HL-60/S4 (cell line): ENCODE results near the gene C6orf132.

Experiments used
- in situ Hi-C: fragments of 300-500 bp; cut with MboI; formaldehyde crosslinking; loops from 2 replicates; pipeline ENCODE4 v1.14.3; 2022; ENCODE audit warnings: low sequenced_read_pairs

The C6orf132 gene

GRCh38 chr6:42086046-42087035 is 56.1 kb downstream of the C6orf132 start:
- in situ Hi-C loops = no loop called here

GRCh38 chr6:42084889-42085288 is 57.5 kb downstream of the C6orf132 start:
- in situ Hi-C loops = no loop called here

GRCh38 chr6:42083530-42083929 is 58.9 kb downstream of the C6orf132 start:
- in situ Hi-C loops = no loop called here

- in situ Hi-C loops = no loop called here
These were observed 62.4 kb downstream of the C6orf132 start for GRCh38 chr6:42079941-42080464.

GRCh38 chr6:42078386-42078785 is 64.0 kb downstream of the C6orf132 start:
- in situ Hi-C loops = no loop called here

GRCh38 chr6:42075159-42075838 is 67.1 kb downstream of the C6orf132 start:
- in situ Hi-C loops = no loop called here

GRCh38 chr6:42073287-42073686 is 69.1 kb downstream of the C6orf132 start:
- in situ Hi-C loops = no loop called here

GRCh38 chr6:42071881-42072583 is 70.4 kb downstream of the C6orf132 start:
- in situ Hi-C loops = no loop called here

- in situ Hi-C loops = no loop called here
These were observed 73.4 kb downstream of the C6orf132 start for GRCh38 chr6:42068872-42069522.

- in situ Hi-C loops = no loop called here
These were observed 74.2 kb downstream of the C6orf132 start for GRCh38 chr6:42068173-42068572.

GRCh38 chr6:42066156-42066675 is 76.2 kb downstream of the C6orf132 start:
- in situ Hi-C loops = no loop called here

- in situ Hi-C loops = no loop called here
These were observed 82.7 kb downstream of the C6orf132 start for GRCh38 chr6:42059743-42060142.

GRCh38 chr6:42053601-42054000 is 88.8 kb downstream of the C6orf132 start:
- in situ Hi-C loops = no loop called here

- in situ Hi-C loops = no loop called here
These were observed 91.2 kb downstream of the C6orf132 start for GRCh38 chr6:42051268-42051653.
